Brain pericyte (primary cell): Measurements from ENCODE around the gene EIF4G3.

Experiments used
- DNase-seq: peaks from one replicate; pipeline ENCODE4 v3.0.0-alpha.2; 2012; ENCODE audit warnings: low read depth, low spot score

The EIF4G3 gene

DNA sequence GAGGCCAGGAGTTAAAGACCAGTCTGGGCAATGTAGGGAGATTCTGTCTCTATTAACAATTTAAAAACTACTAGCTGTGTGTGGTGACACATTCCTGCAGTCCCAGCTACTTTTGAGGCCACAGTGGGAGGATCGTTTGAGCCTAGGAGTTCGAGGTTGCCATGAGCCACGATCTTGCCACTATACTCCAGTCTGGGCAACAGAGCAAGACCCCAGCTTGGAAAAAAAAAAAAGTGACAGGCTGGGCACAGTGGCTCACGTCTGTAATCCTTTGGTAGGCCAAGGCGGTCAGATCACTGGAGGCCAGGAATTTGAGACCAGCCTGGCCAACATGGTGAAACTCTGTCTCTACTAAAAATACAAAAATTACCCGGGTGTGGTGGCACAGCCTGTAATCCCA lies 416.4 kb downstream of the EIF4G3 start:
- DNase-seq, result no peak
